ENCODE measurements around the gene DENND2A.

DNA sequence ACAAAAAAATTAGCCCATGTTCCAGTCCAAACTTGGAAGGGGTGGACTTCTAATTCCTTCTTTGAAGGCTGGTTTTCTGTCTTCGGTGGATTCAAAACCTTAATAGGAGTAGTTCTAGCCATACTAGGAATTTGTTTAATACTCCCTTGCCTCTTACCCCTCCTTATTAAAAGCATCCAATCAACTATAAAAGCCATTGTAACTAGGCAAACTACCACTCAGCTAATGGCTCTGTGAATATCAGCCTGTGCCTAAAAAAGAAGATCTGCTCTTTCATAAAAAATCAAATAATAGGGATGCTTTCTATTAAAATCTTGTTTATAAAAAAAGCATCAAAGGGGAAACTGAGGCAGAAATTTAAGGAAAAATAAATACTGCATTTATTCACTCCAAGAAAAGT lies 28.0 kb upstream of the DENND2A start:
- TF ChIP-seq, protein P1, sequence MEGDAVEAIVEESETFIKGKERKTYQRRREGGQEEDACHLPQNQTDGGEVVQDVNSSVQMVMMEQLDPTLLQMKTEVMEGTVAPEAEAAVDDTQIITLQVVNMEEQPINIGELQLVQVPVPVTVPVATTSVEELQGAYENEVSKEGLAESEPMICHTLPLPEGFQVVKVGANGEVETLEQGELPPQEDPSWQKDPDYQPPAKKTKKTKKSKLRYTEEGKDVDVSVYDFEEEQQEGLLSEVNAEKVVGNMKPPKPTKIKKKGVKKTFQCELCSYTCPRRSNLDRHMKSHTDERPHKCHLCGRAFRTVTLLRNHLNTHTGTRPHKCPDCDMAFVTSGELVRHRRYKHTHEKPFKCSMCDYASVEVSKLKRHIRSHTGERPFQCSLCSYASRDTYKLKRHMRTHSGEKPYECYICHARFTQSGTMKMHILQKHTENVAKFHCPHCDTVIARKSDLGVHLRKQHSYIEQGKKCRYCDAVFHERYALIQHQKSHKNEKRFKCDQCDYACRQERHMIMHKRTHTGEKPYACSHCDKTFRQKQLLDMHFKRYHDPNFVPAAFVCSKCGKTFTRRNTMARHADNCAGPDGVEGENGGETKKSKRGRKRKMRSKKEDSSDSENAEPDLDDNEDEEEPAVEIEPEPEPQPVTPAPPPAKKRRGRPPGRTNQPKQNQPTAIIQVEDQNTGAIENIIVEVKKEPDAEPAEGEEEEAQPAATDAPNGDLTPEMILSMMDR (conservative IDR thresholded peaks at IDR 0.05; ENCODE audit: low read depth, low read length), result no peak
- TF ChIP-seq CEBPB (IDR thresholded peaks at IDR 0.05; ENCODE audit: low read depth, low read length), result no peak
- TF ChIP-seq, protein P2, sequence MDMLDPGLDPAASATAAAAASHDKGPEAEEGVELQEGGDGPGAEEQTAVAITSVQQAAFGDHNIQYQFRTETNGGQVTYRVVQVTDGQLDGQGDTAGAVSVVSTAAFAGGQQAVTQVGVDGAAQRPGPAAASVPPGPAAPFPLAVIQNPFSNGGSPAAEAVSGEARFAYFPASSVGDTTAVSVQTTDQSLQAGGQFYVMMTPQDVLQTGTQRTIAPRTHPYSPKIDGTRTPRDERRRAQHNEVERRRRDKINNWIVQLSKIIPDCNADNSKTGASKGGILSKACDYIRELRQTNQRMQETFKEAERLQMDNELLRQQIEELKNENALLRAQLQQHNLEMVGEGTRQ (IDR thresholded peaks at IDR 0.05; ENCODE audit: low read depth, low read length), result no peak
- TF ChIP-seq POLR2A (IDR thresholded peaks at IDR 0.05; ENCODE audit: low read depth, low read length), result no peak
- no peak for TF ChIP-seq RAD21 (IDR thresholded peaks at IDR 0.05; ENCODE audit: low read length)
- TF ChIP-seq RFX5 (IDR thresholded peaks at IDR 0.05; ENCODE audit: low read depth, low read length), result no peak
- TF ChIP-seq BHLHE40 (IDR thresholded peaks at IDR 0.05; ENCODE audit: low read depth, low read length), result no peak
- no peak for TF ChIP-seq RCOR1 (IDR thresholded peaks at IDR 0.05; ENCODE audit: insufficient replicate concordance, low read length)
- TF ChIP-seq SMC3 (IDR thresholded peaks at IDR 0.05; ENCODE audit: low read depth, low read length), result no peak
- TF ChIP-seq MAFK (IDR thresholded peaks at IDR 0.05; ENCODE audit: low read depth, low read length), result no peak

Data from IMR-90 (cell line).